Astrocyte (in vitro differentiated cells and primary cell): Measurements from ENCODE around the gene TRMU. TPM values are rescaled to one million over a fixed set of nuclear protein-coding genes. Genes with fewer than 3 reads are reported as not detected.

Source experiments
- DNase-seq: peaks from one replicate; pipeline ENCODE4 v3.0.0-alpha.2; 2010; ENCODE audit warnings: low read depth
- FAIRE-seq: peaks from 2 replicates; lab custom pipeline; 2011; peaks lifted over from hg19 to GRCh38; lab: Jason Lieb, UNC
- H2AFZ ChIP-seq: 2 replicates; pipeline ENCODE4 v1.6.0; 2012; ENCODE audit warnings: low read depth, low read length, inconsistent platforms
- H3K27ac ChIP-seq: 2 replicates; pipeline ENCODE4 v1.5.1; 2011; ENCODE audit warnings: low read depth, low read length, inconsistent platforms
- H3K27me3 ChIP-seq: 2 replicates; pipeline ENCODE4 v1.6.0; 2011; ENCODE audit warnings: low read length, inconsistent platforms; ENCODE audit not compliant: insufficient read depth
- H3K36me3 ChIP-seq: 2 replicates; pipeline ENCODE4 v1.5.1; 2011; ENCODE audit warnings: low read length, inconsistent platforms; ENCODE audit not compliant: insufficient read depth
- H3K4me1 ChIP-seq: 2 replicates; pipeline ENCODE4 v1.5.1; 2011; ENCODE audit warnings: low read length, inconsistent platforms; ENCODE audit not compliant: insufficient read depth
- H3K4me2 ChIP-seq: 2 replicates; pipeline ENCODE4 v1.6.0; 2012; ENCODE audit warnings: low read length, inconsistent platforms
- H3K4me3 ChIP-seq: 2 replicates; pipeline ENCODE4 v1.5.1; 2011; ENCODE audit warnings: low read depth, mild to moderate bottlenecking, low read length, inconsistent platforms; ENCODE audit not compliant: insufficient read depth
- H3K79me2 ChIP-seq: 2 replicates; pipeline ENCODE4 v1.6.0; 2012; ENCODE audit warnings: mild to moderate bottlenecking, low read length, inconsistent platforms; ENCODE audit not compliant: insufficient read depth
- H3K9ac ChIP-seq: 2 replicates; pipeline ENCODE4 v1.6.0; 2012; ENCODE audit warnings: mild to moderate bottlenecking, low read length, inconsistent platforms
- H3K9me3 ChIP-seq: 2 replicates; pipeline ENCODE4 v1.5.1; 2012; ENCODE audit warnings: low read depth, mild to moderate bottlenecking, low read length, inconsistent platforms; ENCODE audit not compliant: insufficient read depth
- H4K20me1 ChIP-seq: 2 replicates; pipeline ENCODE4 v1.6.0; 2012; ENCODE audit warnings: low read length, inconsistent platforms; ENCODE audit not compliant: insufficient read depth
- H3K27ac Mint-ChIP-seq: one replicate; pipeline ENCODE4 v1.8.0; 2021; ENCODE audit warnings: mild to moderate bottlenecking, mixed read lengths; ENCODE audit not compliant: unreplicated experiment
- H3K27me3 Mint-ChIP-seq: one replicate; pipeline ENCODE4 v1.8.0; 2021; ENCODE audit warnings: low read depth, mixed read lengths; ENCODE audit not compliant: unreplicated experiment
- H3K36me3 Mint-ChIP-seq: one replicate; pipeline ENCODE4 v1.8.0; 2021; ENCODE audit warnings: low read depth, mixed read lengths; ENCODE audit not compliant: unreplicated experiment
- H3K4me1 Mint-ChIP-seq: one replicate; pipeline ENCODE4 v1.8.0; 2021; ENCODE audit warnings: low read depth, mixed read lengths; ENCODE audit not compliant: unreplicated experiment
- H3K4me3 Mint-ChIP-seq: one replicate; pipeline ENCODE4 v1.8.0; 2021; ENCODE audit warnings: mild to moderate bottlenecking, moderate library complexity, mixed read lengths; ENCODE audit not compliant: unreplicated experiment
- H3K9me3 Mint-ChIP-seq: one replicate; pipeline ENCODE4 v1.8.0; 2021; ENCODE audit warnings: mild to moderate bottlenecking, mixed read lengths; ENCODE audit not compliant: unreplicated experiment
- EZH2 ChIP-seq: IDR thresholded peaks from 2 replicates; pipeline ENCODE4 v1.6.1; 2012; ENCODE audit warnings: mild to moderate bottlenecking, low read length, inconsistent platforms; ENCODE audit not compliant: insufficient read depth
- total RNA-seq: library from RNA; stranded (reverse); gene quantifications from 2 replicates; pipeline ENCODE4 v1.2.1, GENCODE V29; 2021
- TF ChIP-seq, protein P1 (sequence below): IDR thresholded peaks from 2 replicates; pipeline ENCODE4 v1.5.1; 2011; ENCODE audit warnings: low read depth, mild to moderate bottlenecking, inconsistent platforms, low read length, moderate library complexity; ENCODE audit not compliant: insufficient read depth

Gene TRMU
- total RNA-seq, 1 donor from 2014 or later: 33.4 TPM

- H3K36me3 ChIP-seq: no peaks in the 10 kb centered on the region
- no peak overlapping the region for H3K27ac ChIP-seq
- H3K4me3 ChIP-seq: no peak overlapping the region
- Mint-ChIP-seq H3K27ac (no peak overlapping the region), H3K4me3 (no peak overlapping the region), H3K9me3 (peaks cover 19% of the 10 kb centered on the region), H3K36me3 (peaks cover 52% of the 10 kb centered on the region), H3K4me1 (peaks cover 5% of the 10 kb centered on the region), H3K27me3 (peaks cover 9% of the 10 kb centered on the region)
- no peaks in the 10 kb centered on the region for H4K20me1 ChIP-seq
- H3K9me3 ChIP-seq: peaks cover 2% of the 10 kb centered on the region
- FAIRE-seq (no peak), DNase-seq (no peak)
- no peak overlapping the region for H2AFZ ChIP-seq
- H3K9ac ChIP-seq: no peak overlapping the region
- no peaks in the 10 kb centered on the region for H3K79me2 ChIP-seq
- peaks cover 5% of the 10 kb centered on the region for H3K27me3 ChIP-seq
- TF ChIP-seq, protein P1, sequence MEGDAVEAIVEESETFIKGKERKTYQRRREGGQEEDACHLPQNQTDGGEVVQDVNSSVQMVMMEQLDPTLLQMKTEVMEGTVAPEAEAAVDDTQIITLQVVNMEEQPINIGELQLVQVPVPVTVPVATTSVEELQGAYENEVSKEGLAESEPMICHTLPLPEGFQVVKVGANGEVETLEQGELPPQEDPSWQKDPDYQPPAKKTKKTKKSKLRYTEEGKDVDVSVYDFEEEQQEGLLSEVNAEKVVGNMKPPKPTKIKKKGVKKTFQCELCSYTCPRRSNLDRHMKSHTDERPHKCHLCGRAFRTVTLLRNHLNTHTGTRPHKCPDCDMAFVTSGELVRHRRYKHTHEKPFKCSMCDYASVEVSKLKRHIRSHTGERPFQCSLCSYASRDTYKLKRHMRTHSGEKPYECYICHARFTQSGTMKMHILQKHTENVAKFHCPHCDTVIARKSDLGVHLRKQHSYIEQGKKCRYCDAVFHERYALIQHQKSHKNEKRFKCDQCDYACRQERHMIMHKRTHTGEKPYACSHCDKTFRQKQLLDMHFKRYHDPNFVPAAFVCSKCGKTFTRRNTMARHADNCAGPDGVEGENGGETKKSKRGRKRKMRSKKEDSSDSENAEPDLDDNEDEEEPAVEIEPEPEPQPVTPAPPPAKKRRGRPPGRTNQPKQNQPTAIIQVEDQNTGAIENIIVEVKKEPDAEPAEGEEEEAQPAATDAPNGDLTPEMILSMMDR: no peak
- TF ChIP-seq EZH2: no peak
- H3K4me2 ChIP-seq: no peak overlapping the region
- peaks cover 9% of the 10 kb centered on the region for H3K4me1 ChIP-seq
Measured at GRCh38 chr22:46379066-46379930, 43.8 kb downstream of the TRMU start.

DNA sequence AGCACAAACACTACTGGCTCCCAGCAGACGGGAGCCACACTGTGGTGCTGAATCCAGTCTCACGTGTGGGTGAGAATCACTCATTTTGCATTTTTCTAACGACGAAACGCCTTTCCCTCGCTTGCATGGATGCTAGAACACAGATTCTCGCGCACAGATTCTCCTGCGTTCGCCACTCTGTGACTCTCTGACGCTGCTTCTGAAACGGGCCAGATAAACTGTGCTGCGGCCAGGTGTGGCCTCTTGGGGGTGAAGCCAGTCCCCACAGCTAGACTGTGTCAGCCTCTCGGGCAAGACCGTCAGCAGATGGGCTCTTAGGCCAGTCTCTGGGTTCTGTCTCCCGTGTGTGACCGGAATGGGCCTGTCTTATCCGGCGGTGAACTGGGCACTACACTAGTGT is 44.6 kb downstream of the TRMU start:
- H3K4me2 ChIP-seq: no peak overlapping the region
- H3K4me3 ChIP-seq: no peak overlapping the region
- no peaks in the 10 kb centered on the region for H3K36me3 ChIP-seq
- no peak overlapping the region for H3K4me3 Mint-ChIP-seq
- DNase-seq (no peak), FAIRE-seq (no peak)
- no peak overlapping the region for H3K9ac ChIP-seq
- peaks cover 18% of the 10 kb centered on the region for H3K9me3 Mint-ChIP-seq
- no peaks in the 10 kb centered on the region for H3K79me2 ChIP-seq
- H2AFZ ChIP-seq: no peak overlapping the region
- peaks cover 9% of the 10 kb centered on the region for H3K27me3 Mint-ChIP-seq
- TF ChIP-seq, protein P1: no peak
- no peak for TF ChIP-seq EZH2
- H4K20me1 ChIP-seq: no peaks in the 10 kb centered on the region
- H3K27ac ChIP-seq: no peak overlapping the region
- H3K36me3 Mint-ChIP-seq: peaks cover 48% of the 10 kb centered on the region
- peaks cover 5% of the 10 kb centered on the region for H3K4me1 Mint-ChIP-seq
- H3K4me1 ChIP-seq: peaks cover 7% of the 10 kb centered on the region
- H3K9me3 ChIP-seq: peaks cover 2% of the 10 kb centered on the region
- H3K27me3 ChIP-seq: peaks cover 5% of the 10 kb centered on the region
- H3K27ac Mint-ChIP-seq: no peak overlapping the region

GRCh38 chr22:46380581-46380980 is 45.1 kb downstream of the TRMU start:
- no peak overlapping the region for H2AFZ ChIP-seq
- H3K27ac ChIP-seq: no peak overlapping the region
- no peak overlapping the region for H3K9ac ChIP-seq
- H3K9me3 ChIP-seq: peaks cover 2% of the 10 kb centered on the region
- DNase-seq: no peak
- H3K9me3 Mint-ChIP-seq: peaks cover 13% of the 10 kb centered on the region
- H3K27me3 ChIP-seq: peaks cover 5% of the 10 kb centered on the region
- H3K36me3 ChIP-seq: no peaks in the 10 kb centered on the region
- H3K27ac Mint-ChIP-seq: no peak overlapping the region
- no peaks in the 10 kb centered on the region for H3K79me2 ChIP-seq
- no peak for FAIRE-seq
- peaks cover 9% of the 10 kb centered on the region for H3K27me3 Mint-ChIP-seq
- peaks cover 5% of the 10 kb centered on the region for H3K4me1 Mint-ChIP-seq
- H3K36me3 Mint-ChIP-seq: peaks cover 47% of the 10 kb centered on the region
- TF ChIP-seq, protein P1: no peak
- no peak for TF ChIP-seq EZH2
- H3K4me3 ChIP-seq: no peak overlapping the region
- H4K20me1 ChIP-seq: no peaks in the 10 kb centered on the region
- no peak overlapping the region for H3K4me2 ChIP-seq
- H3K4me3 Mint-ChIP-seq: no peak overlapping the region
- peaks cover 7% of the 10 kb centered on the region for H3K4me1 ChIP-seq
